Measurements from ENCODE around the gene U2AF1L4.

Gene U2AF1L4

GRCh38 chr19:35787227-35787799 is 42.1 kb upstream of the U2AF1L4 start:
- ATAC-seq = no peak
- TF ChIP-seq ESRRG (CRISPR knock-in tag; IDR thresholded peaks at IDR 0.05) (no peak), ZNF70 (CRISPR knock-in tag; IDR thresholded peaks at IDR 0.05) (no peak), PPARA (CRISPR knock-in tag; IDR thresholded peaks at IDR 0.05; ENCODE audit: borderline replicate concordance) (no peak), ZC3H10 (CRISPR knock-in tag; IDR thresholded peaks at IDR 0.05) (no peak)

GRCh38 chr19:35786299-35787160 is 41.3 kb upstream of the U2AF1L4 start:
- ATAC-seq = no peak
- TF ChIP-seq ZFP3 (CRISPR knock-in tag; IDR thresholded peaks at IDR 0.05) (no peak), BACH2 (CRISPR knock-in tag; IDR thresholded peaks at IDR 0.05; ENCODE audit: borderline replicate concordance) (no peak), SNAI2 (CRISPR knock-in tag; IDR thresholded peaks at IDR 0.05) (no peak), ESRRG (CRISPR knock-in tag; IDR thresholded peaks at IDR 0.05) (no peak)

- ATAC-seq = no peak
- TF ChIP-seq TCF4 (CRISPR knock-in tag; IDR thresholded peaks at IDR 0.05; ENCODE audit: borderline replicate concordance) (no peak), GLIS3 (CRISPR knock-in tag; IDR thresholded peaks at IDR 0.05) (no peak), TOX (CRISPR knock-in tag; IDR thresholded peaks at IDR 0.05; ENCODE audit: borderline replicate concordance) (no peak), ISL1 (CRISPR knock-in tag; IDR thresholded peaks at IDR 0.05) (no peak), RARB (CRISPR knock-in tag; IDR thresholded peaks at IDR 0.05) (no peak), ESRRG (CRISPR knock-in tag; IDR thresholded peaks at IDR 0.05) (no peak), OSR1 (CRISPR knock-in tag; IDR thresholded peaks at IDR 0.05) (no peak), ZFP3 (CRISPR knock-in tag; IDR thresholded peaks at IDR 0.05) (no peak), ZNF565 (CRISPR knock-in tag; conservative IDR thresholded peaks at IDR 0.05; ENCODE audit: low read depth) (no peak), ZNF8 (CRISPR knock-in tag; IDR thresholded peaks at IDR 0.05) (no peak), POU6F1 (CRISPR knock-in tag; IDR thresholded peaks at IDR 0.05; ENCODE audit: borderline replicate concordance, low read depth) (no peak), PPARA (CRISPR knock-in tag; IDR thresholded peaks at IDR 0.05; ENCODE audit: borderline replicate concordance) (no peak), CSRNP3 (CRISPR knock-in tag; IDR thresholded peaks at IDR 0.05) (no peak), ZC3H10 (CRISPR knock-in tag; IDR thresholded peaks at IDR 0.05) (no peak), PATZ1 (CRISPR knock-in tag; IDR thresholded peaks at IDR 0.05; ENCODE audit: borderline replicate concordance) (no peak), ZNF70 (CRISPR knock-in tag; IDR thresholded peaks at IDR 0.05) (no peak), ZFP30 (CRISPR knock-in tag; IDR thresholded peaks at IDR 0.05) (no peak), CREB5 (CRISPR knock-in tag; IDR thresholded peaks at IDR 0.05; ENCODE audit: low read depth) (no peak), CSDC2 (CRISPR knock-in tag; IDR thresholded peaks at IDR 0.05) (no peak)
Observed at GRCh38 chr19:35785339-35785627, 40.1 kb upstream of the U2AF1L4 start.

GRCh38 chr19:35784503-35785338 is 39.5 kb upstream of the U2AF1L4 start:
- ATAC-seq = no peak
- TF ChIP-seq ZFP3 (CRISPR knock-in tag; IDR thresholded peaks at IDR 0.05) (no peak), ESRRG (CRISPR knock-in tag; IDR thresholded peaks at IDR 0.05) (no peak), RARB (CRISPR knock-in tag; IDR thresholded peaks at IDR 0.05) (no peak), PATZ1 (CRISPR knock-in tag; IDR thresholded peaks at IDR 0.05; ENCODE audit: borderline replicate concordance) (no peak), CSRNP3 (CRISPR knock-in tag; IDR thresholded peaks at IDR 0.05) (no peak), ARNTL (CRISPR knock-in tag; IDR thresholded peaks at IDR 0.05; ENCODE audit: borderline replicate concordance, low read depth) (no peak), POU6F1 (CRISPR knock-in tag; IDR thresholded peaks at IDR 0.05; ENCODE audit: borderline replicate concordance, low read depth) (no peak), GLIS3 (CRISPR knock-in tag; IDR thresholded peaks at IDR 0.05) (no peak)
